Measurements from ENCODE around the gene TTC34.

TTC34 gene

DNA sequence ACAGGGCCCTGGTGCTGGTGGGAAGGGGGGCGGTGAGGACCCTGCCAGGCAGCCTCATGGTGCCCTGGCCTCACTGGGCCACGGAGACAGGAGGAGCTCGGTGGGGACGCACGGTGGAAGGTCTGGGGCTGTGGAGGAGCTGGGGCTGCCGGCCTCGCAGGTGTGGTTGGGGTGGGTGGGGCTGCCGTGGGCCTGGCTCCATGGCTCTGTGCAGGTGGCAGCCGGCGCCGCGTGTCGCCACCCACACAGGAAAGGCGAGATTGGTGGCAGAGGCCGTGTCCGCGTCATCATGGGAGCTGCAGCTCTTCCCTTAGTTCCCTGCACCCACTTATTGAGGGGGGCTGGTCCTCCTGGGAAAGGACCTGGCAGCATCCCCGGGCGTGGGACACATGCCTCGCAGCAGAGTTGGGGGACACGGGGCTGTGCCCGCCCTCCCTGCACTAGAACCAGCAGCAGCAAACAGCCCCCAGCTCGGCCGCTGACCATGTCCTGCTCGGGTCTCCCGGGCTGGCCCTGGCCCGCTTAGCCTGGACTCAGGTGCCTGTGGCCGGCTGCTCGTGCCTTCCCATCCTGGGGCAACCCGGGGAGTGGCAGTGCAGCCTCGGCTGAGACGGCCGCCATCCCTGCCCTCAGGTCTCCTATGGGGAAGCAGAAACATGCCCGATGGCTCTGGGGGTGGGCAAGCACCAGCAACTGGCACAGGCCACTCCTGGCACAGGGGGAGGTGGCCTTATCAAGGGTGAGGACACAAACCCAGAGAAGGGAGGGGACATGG lies 7.5 kb upstream of the TTC34 start:
- no peak overlapping the region for H3K4me3 ChIP-seq (ENCODE audit: low read depth, low read length)
- DNase-seq (ENCODE audit: low read depth, low spot score) = no peak
- TF ChIP-seq CTCF (IDR thresholded peaks at IDR 0.05; ENCODE audit: low read depth, low read length) = no peak
- in situ Hi-C loops (cut with HindIII; ENCODE audit: low sequenced_read_pairs) = no loop called here

GRCh38 chr1:2808386-2808705 lies 6.9 kb upstream of the TTC34 start:
- H3K4me3 ChIP-seq (ENCODE audit: low read depth, low read length) = no peak overlapping the region
- in situ Hi-C loops (cut with HindIII; ENCODE audit: low sequenced_read_pairs) = no loop called here

DNA sequence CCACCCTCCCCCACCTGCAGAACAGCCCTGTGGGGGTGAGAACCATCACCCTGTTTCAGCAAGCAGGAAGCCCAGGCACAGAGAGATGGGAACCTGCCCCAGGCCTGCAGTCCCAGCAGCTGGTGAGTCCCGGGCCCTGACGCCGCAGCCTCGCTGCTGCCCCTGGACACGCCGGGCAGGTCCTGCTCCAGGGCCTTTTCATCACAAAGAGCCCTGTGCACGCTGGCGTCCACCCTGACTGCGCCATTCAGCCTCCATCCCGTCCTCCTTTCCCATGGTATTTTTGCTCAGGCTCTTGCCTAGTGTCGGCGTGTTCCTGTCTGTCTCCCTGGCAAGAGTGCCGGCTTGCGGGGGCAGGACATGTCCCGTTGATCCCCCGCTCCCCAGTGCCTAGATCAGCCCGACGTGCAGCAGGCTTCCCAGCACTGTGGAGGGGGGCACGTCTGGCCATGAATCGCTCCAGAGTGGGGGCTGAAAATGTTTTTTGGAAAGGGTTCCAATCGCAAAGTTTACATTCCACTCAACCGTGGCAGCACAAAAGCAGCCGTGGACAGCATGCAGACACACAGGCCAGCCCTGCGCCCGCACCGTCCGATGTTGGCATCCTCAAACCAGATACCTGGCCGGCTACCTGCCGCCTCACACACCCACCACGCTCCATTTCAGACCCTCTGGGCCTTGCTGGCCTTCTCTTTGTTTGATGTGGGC lies 6.3 kb upstream of the TTC34 start:
- DNase-seq (ENCODE audit: low read depth, low spot score) = no peak

More at GRCh38 chr1:2808386-2808705, 6.9 kb upstream of the TTC34 start:
- no peak for TF ChIP-seq CTCF (IDR thresholded peaks at IDR 0.05; ENCODE audit: low read depth, low read length)
- DNase-seq (ENCODE audit: low read depth, low spot score) = no peak

GRCh38 chr1:2807036-2807435 lies 5.5 kb upstream of the TTC34 start:
- no peak for DNase-seq (ENCODE audit: low read depth, low spot score)
- in situ Hi-C loops (cut with HindIII; ENCODE audit: low sequenced_read_pairs) = no loop called here
- TF ChIP-seq CTCF (IDR thresholded peaks at IDR 0.05; ENCODE audit: low read depth, low read length) = no peak
- no peak overlapping the region for H3K4me3 ChIP-seq (ENCODE audit: low read depth, low read length)

More for the DNA sequence above, 6.3 kb upstream of the TTC34 start:
- in situ Hi-C loops (cut with HindIII; ENCODE audit: low sequenced_read_pairs) = no loop called here
- TF ChIP-seq CTCF (IDR thresholded peaks at IDR 0.05; ENCODE audit: low read depth, low read length) = no peak
- no peak overlapping the region for H3K4me3 ChIP-seq (ENCODE audit: low read depth, low read length)

DNA sequence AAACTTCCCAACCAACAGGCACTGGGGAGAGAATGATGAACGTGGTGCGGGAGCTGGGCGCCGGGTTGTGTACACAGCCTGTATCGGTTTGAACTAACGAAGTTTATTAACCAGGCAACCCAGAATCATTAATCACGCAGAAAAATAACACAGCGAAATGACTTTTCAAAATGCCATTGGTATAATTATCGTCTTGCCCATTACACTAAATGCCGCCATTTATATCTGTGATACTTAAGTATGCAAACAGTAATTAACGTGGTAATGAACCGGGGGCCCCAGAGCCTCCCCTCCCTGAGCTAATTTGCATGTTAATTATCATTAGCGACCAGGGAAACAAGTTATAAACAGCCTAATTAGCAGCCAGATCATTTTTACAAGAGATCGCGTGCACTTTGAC lies 5.1 kb upstream of the TTC34 start:
- in situ Hi-C loops (cut with HindIII; ENCODE audit: low sequenced_read_pairs) = no loop called here
- H3K4me3 ChIP-seq (ENCODE audit: low read depth, low read length) = no peak overlapping the region
- no peak for TF ChIP-seq CTCF (IDR thresholded peaks at IDR 0.05; ENCODE audit: low read depth, low read length)
- DNase-seq (ENCODE audit: low read depth, low spot score) = no peak

DNA sequence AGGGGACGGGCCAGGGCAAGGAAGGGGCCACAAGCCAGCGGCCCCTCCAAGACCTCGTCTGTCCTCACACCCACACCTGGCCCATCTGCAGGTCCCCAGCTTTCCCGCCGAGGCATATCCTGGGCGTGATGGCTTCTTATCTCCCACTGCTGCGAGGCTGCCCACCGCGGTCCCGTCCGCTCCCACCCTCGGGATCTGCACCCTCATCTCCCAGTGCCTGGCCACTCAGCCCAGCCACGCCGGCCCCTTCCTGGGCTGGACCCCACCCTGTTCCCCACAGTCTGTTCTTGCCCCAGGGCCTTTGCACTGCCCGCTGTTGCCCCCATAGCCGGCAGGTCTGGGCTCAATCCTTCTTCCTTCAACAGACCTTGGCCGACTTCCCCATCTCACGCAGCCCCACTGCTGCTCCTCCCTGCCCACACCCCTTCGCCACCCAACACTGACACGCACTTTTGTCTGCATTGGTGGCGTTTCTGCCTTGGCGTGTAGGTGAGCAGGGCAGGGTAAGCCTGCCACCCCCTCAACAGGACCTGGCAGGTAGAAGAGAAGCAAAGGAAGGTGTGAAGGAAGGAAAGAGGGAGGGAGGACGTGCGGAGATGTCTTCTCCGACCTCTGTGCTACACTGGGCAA lies 4.4 kb upstream of the TTC34 start:
- no peak for DNase-seq (ENCODE audit: low read depth, low spot score)
- TF ChIP-seq CTCF (IDR thresholded peaks at IDR 0.05; ENCODE audit: low read depth, low read length) = no peak
- in situ Hi-C loops (cut with HindIII; ENCODE audit: low sequenced_read_pairs) = no loop called here
- no peak overlapping the region for H3K4me3 ChIP-seq (ENCODE audit: low read depth, low read length)
